OCI-LY7 (cell line): Measurements from ENCODE around the gene HDAC9. TPM values are rescaled to one million over a fixed set of nuclear protein-coding genes. Genes with fewer than 3 reads are reported as not detected.

Experiments used
- BruUV-seq: library from RNA; stranded (reverse); fragments of 400-500 nt; replicated peaks from 2 replicates; lab custom pipeline; 2021; lab: Mats Ljungman, UMichigan
- CTCF ChIA-PET: fragments of 300-600 bp; sonication (Branson Sonifier 250); formaldehyde crosslinking; loops from one replicate; lab custom pipeline; 2022; ENCODE audit warnings: antibody characterized with exemption; ENCODE audit not compliant: unreplicated experiment; lab: Charles Lee
- POLR2A ChIA-PET: fragments of 300-600 bp; sonication (Branson Sonifier 250); formaldehyde crosslinking; loops from one replicate; lab custom pipeline; 2022; ENCODE audit warnings: antibody characterized with exemption; lab: Charles Lee
- DNase-seq: peaks from one replicate; pipeline ENCODE4 v3.0.0-alpha.2; 2015; ENCODE audit warnings: low spot score
- H2AFZ ChIP-seq: fragments of 200-600 bp; sonication (generic), shearing (Covaris generic); 2 replicates; pipeline ENCODE4 v1.6.1; 2014; ENCODE audit warnings: mild to moderate bottlenecking, antibody characterized with exemption, low read length, moderate library complexity
- H3K27ac ChIP-seq: fragments of 200-600 bp; sonication (generic); 2 replicates; pipeline ENCODE4 v1.5.1; 2014; ENCODE audit warnings: mixed run types, low read depth, mild to moderate bottlenecking, moderate library complexity, low read length, inconsistent platforms; ENCODE audit not compliant: poor library complexity, severe bottlenecking
- H3K36me3 ChIP-seq: fragments of 200-600 bp; sonication (generic); 2 replicates; pipeline ENCODE4 v1.6.1; 2014; ENCODE audit warnings: mild to moderate bottlenecking, antibody characterized with exemption, low read length, moderate library complexity, mixed read lengths; ENCODE audit not compliant: insufficient read depth
- H3K4me1 ChIP-seq: fragments of 200-600 bp; sonication (generic); 2 replicates; pipeline ENCODE4 v1.5.1; 2014; ENCODE audit warnings: mild to moderate bottlenecking, low read length; ENCODE audit not compliant: insufficient read depth, poor library complexity, severe bottlenecking
- H3K4me2 ChIP-seq: fragments of 200-600 bp; sonication (generic); 2 replicates; pipeline ENCODE4 v1.6.1; 2014; ENCODE audit warnings: mild to moderate bottlenecking, low read length
- H3K4me3 ChIP-seq: fragments of 200-600 bp; sonication (generic); 2 replicates; pipeline ENCODE4 v1.5.1; 2014; ENCODE audit warnings: mild to moderate bottlenecking, low read depth, low read length; ENCODE audit not compliant: poor library complexity, severe bottlenecking
- H3K79me2 ChIP-seq: fragments of 200-600 bp; sonication (generic); 2 replicates; pipeline ENCODE4 v1.6.1; 2016; ENCODE audit warnings: low read depth, mild to moderate bottlenecking, low read length, moderate library complexity, mixed read lengths; ENCODE audit not compliant: insufficient read depth
- H3K9me2 ChIP-seq: fragments of 200-600 bp; sonication (generic); 2 replicates; pipeline ENCODE4 v1.6.1; 2016; ENCODE audit warnings: mild to moderate bottlenecking, low read length, mixed read lengths; ENCODE audit not compliant: insufficient read depth
- H3K9me3 ChIP-seq: fragments of 200-600 bp; sonication (generic); 2 replicates; pipeline ENCODE4 v1.6.1; 2014; ENCODE audit warnings: mild to moderate bottlenecking, mixed run types, low read length, mixed read lengths
- H4K20me1 ChIP-seq: fragments of 200-600 bp; sonication (generic); 2 replicates; pipeline ENCODE4 v1.6.1; 2014; ENCODE audit warnings: mild to moderate bottlenecking, antibody characterized with exemption, low read length, moderate library complexity, mixed read lengths; ENCODE audit not compliant: insufficient read depth
- EZH2phosphoT487 ChIP-seq: fragments of 200-600 bp; sonication (generic); IDR thresholded peaks from 2 replicates; pipeline ENCODE4 v1.6.1; 2018; ENCODE audit warnings: low read depth, borderline replicate concordance, mild to moderate bottlenecking, mixed run types, antibody characterized with exemption, low read length, moderate library complexity, mixed read lengths
- intact Hi-C: fragments of 100-400 bp; cut with micrococcal nuclease; formaldehyde crosslinking; loops from one replicate; pipeline ENCODE4 v1.10.0; 2022; ENCODE audit not compliant: unreplicated experiment
- total RNA-seq, 2 experiments: library from RNA; depleted of rRNA in 1 of 2; stranded (reverse); fragments of >200 nt in 1 of 2; shearing (Covaris generic) in 1 of 2; gene quantifications; 2 replicates each; pipeline ENCODE4 v1.2.3, GENCODE V29; 2014 to 2022
- TF ChIP-seq, protein P1 (sequence below): fragments of 200-600 bp; sonication (generic); conservative IDR thresholded peaks from 2 replicates; pipeline ENCODE4 v1.5.1; 2014; ENCODE audit warnings: mild to moderate bottlenecking, antibody characterized with exemption, low read length, moderate library complexity, mixed read lengths

HDAC9 gene
- total RNA-seq, 2 experiments from 2014 or later, result 58.8 to 91.7 TPM

DNA sequence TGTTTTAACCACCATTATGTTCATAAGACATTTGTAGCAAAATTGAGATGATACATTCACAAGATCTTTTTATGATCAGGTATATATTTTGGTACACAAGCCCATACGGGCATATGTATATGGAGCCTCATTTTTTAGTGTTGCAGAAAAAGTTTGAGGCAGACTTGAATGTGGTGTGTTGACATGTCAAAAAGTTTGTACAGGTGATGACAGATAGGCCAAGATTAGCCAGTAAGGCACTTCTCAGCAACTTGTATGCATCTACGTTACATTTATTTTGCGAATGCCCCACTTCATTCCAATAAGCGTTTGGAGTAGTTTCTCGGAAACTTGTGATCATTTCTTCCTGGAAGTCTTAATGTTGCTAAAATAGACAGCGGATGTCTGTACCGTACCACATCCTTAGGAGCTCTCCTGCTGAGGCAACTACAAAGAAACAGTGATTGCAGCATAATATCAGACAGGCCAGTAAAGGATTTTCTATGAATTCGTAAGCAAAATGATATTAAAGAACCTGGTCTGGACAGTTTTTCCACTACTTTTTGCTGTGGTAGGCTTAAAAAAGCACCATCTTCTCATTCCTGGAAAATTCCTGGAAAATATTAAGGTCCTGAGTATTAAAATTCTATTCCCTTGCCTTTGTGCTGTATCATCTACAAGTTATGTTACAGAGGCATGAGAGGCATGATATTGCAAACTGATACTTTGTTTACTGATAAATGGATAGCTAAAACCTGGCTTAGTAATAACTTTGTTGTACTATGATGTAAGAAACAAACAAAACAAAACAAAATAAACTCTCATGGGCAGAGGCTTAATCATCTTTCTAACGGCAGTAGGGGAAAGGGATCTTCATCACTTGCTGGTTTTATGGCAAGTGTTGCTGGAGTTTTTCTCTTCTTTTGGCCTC, 153.6 kb downstream of the HDAC9 start:
- no TSS peak for BruUV-seq
- Histone ChIP-seq H3K4me1 (no peaks in the 10 kb centered on the region), H3K27ac (no peak overlapping the region), H3K4me2 (no peak overlapping the region), H3K9me2 (no peaks in the 10 kb centered on the region), H3K79me2 (no peaks in the 10 kb centered on the region), H3K4me3 (no peak overlapping the region), H2AFZ (no peak overlapping the region), H3K36me3 (peaks cover 80% of the 10 kb centered on the region), H4K20me1 (no peaks in the 10 kb centered on the region), H3K9me3 (no peaks in the 10 kb centered on the region)
- DNase-seq, result no peak
- CTCF ChIA-PET, result interaction anchor here (0.5 kb wide), 1 partner anchor 17 kb away, joined by 3 read pairs; no protein-coding TSS in a partner anchor
- POLR2A ChIA-PET, result no interaction called here
- TF ChIP-seq EZH2phosphoT487, result no peak
- TF ChIP-seq, protein P1, sequence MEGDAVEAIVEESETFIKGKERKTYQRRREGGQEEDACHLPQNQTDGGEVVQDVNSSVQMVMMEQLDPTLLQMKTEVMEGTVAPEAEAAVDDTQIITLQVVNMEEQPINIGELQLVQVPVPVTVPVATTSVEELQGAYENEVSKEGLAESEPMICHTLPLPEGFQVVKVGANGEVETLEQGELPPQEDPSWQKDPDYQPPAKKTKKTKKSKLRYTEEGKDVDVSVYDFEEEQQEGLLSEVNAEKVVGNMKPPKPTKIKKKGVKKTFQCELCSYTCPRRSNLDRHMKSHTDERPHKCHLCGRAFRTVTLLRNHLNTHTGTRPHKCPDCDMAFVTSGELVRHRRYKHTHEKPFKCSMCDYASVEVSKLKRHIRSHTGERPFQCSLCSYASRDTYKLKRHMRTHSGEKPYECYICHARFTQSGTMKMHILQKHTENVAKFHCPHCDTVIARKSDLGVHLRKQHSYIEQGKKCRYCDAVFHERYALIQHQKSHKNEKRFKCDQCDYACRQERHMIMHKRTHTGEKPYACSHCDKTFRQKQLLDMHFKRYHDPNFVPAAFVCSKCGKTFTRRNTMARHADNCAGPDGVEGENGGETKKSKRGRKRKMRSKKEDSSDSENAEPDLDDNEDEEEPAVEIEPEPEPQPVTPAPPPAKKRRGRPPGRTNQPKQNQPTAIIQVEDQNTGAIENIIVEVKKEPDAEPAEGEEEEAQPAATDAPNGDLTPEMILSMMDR, result no peak
- intact Hi-C loops, result no loop called here

DNA sequence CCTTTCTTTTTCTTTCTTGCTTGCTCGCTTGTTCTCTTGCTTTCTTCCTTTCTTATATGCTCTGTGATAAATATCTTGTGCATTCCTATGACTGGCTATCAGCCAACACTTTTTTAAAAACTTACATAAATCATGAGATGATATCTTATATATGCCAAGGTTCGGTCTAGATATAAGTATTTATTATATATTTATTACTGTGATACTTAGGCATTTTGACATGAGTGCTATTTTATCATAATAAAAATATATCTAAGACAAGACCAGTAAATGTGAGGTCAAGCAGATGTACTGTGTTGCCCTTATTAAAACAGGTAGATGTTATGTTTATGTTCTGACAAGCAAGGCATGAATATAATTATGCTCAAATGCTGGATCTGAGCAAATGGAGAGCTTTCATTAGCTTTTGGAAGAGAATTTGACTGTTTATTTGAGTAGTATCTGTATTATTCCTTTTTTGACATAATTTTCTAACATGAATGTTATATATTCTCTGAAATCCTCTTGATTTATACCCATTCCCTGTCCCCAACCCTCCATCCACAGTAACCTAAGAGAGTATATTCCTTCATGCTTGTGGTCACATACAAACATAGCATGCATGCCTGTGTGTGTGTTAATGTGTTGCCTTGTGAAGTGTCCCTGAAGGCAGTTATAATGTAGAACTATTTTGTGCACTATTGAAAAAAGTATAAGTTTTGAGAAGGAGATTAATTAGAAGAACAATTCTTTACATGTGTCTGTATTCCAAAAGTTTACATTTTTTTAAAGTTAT, 158.0 kb downstream of the HDAC9 start:
- no peaks in the 10 kb centered on the region for H3K9me3 ChIP-seq
- DNase-seq, result no peak
- no TSS peak for BruUV-seq
- peaks cover 85% of the 10 kb centered on the region for H3K36me3 ChIP-seq
- intact Hi-C loops, result no loop called here
- no peak overlapping the region for H3K4me2 ChIP-seq
- H3K4me3 ChIP-seq, result no peak overlapping the region
- H3K9me2 ChIP-seq, result no peaks in the 10 kb centered on the region
- H3K27ac ChIP-seq, result no peak overlapping the region
- POLR2A ChIA-PET, result interaction anchor here (0.9 to 1.5 kb wide), 2 partner anchors 9 to 51 kb away, joined by 3 to 10 read pairs; no protein-coding TSS in a partner anchor
- H4K20me1 ChIP-seq, result no peaks in the 10 kb centered on the region
- TF ChIP-seq, protein P1, result no peak
- TF ChIP-seq EZH2phosphoT487, result no peak
- no peak overlapping the region for H2AFZ ChIP-seq
- CTCF ChIA-PET, result no interaction called here
- no peaks in the 10 kb centered on the region for H3K4me1 ChIP-seq
- no peaks in the 10 kb centered on the region for H3K79me2 ChIP-seq
